K562 (cell line): ENCODE results near the gene MRPL58. TPM values are rescaled to one million over a fixed set of nuclear protein-coding genes. Genes with fewer than 3 reads are reported as not detected.

Experiments
- ARID2 ChIP-seq: fragments of 450-650 bp; IDR thresholded peaks from 2 replicates; pipeline ENCODE4 v1.6.1; 2017; ENCODE audit warnings: antibody characterized with exemption, mild to moderate bottlenecking
- PCBP2 ChIP-seq: fragments of 200-400 bp; formaldehyde crosslinking; IDR thresholded peaks from 2 replicates; pipeline ENCODE4 v1.6.1; 2018; ENCODE audit warnings: low read length, low read depth, mild to moderate bottlenecking, moderate library complexity; ENCODE audit not compliant: poor library complexity, severe bottlenecking
- SMARCE1 ChIP-seq: fragments of 450-650 bp; IDR thresholded peaks from 2 replicates; pipeline ENCODE4 v1.7.1; 2016; ENCODE audit warnings: mild to moderate bottlenecking
- ZKSCAN1 ChIP-seq: fragments of 150-350 bp; IDR thresholded peaks from 2 replicates; pipeline ENCODE4 v1.6.1; 2016; ENCODE audit warnings: low read depth, low read length
- ZNF436 ChIP-seq: fragments of 250-450, 450-650 bp; sonication (Bioruptor Pico); formaldehyde crosslinking; IDR thresholded peaks from 2 replicates; pipeline ENCODE4 v1.7.0; 2020; ENCODE audit warnings: mild to moderate bottlenecking
- polyA plus RNA-seq, 8 experiments: library from polyadenylated mRNA; depleted of rRNA in 4 of 8; stranded (reverse) in 5 of 8; unstranded in 3 of 8; fragments of >200 nt; fragmentation: Nextera tagmentation in 2 of 8; fragmentation: Illumina TruSeq in 1 of 8; extraction: Ambion mirVana in 2 of 8; extraction: Trizol in 1 of 8; gene quantifications; 2 replicates each; pipeline versions ENCODE4 v1.2.1 to v1.2.3, GENCODE V29; 2011 to 2014; ENCODE audit warnings: inconsistent platforms in 1 of 8, missing spikeins in 1 of 8
- total RNA-seq, 7 experiments: library from RNA; depleted of rRNA in 6 of 7; stranded (reverse); fragments of >200 nt in 6 of 7; fragmentation: Illumina TruSeq in 2 of 7; extraction: Trizol in 2 of 7; gene quantifications; 2 replicates each; pipeline versions ENCODE4 v1.2.1 to v1.2.3, GENCODE V29; 2011 to 2021; ENCODE audit warnings: low replicate concordance in 1 of 7
- TF ChIP-seq, protein P1 (sequence below): sonication (generic); formaldehyde crosslinking; IDR thresholded peaks from 2 replicates; pipeline ENCODE4 v1.8.1; 2023; ENCODE audit warnings: mild to moderate bottlenecking, missing genetic modification reagents
- TF ChIP-seq, protein P2 (sequence below), 2 experiments: fragments of 450-650 bp; IDR thresholded peaks; 2 replicates each; pipeline ENCODE4 v1.6.1; 2018; ENCODE audit warnings: mild to moderate bottlenecking in 2 of 2, low read depth in 1 of 2; ENCODE audit not compliant: partially characterized antibody in 2 of 2
- TF ChIP-seq, protein P3 (sequence below): IDR thresholded peaks from 3 replicates; pipeline ENCODE4 v1.6.1; 2011; ENCODE audit warnings: borderline replicate concordance, mild to moderate bottlenecking; ENCODE audit not compliant: insufficient read length, insufficient read depth
- TF ChIP-seq, protein P4 (sequence below), 2 experiments: IDR thresholded peaks in 1 of 2; conservative IDR thresholded peaks in 1 of 2; 2 replicates each; pipeline ENCODE4 v1.6.1; 2016; ENCODE audit warnings: low read depth in 2 of 2, mild to moderate bottlenecking in 1 of 2, missing compliant biosample characterization in 1 of 2, missing genetic modification characterization in 1 of 2, moderate library complexity in 1 of 2
- TF ChIP-seq, protein P5 (sequence below): sonication (generic); formaldehyde crosslinking; IDR thresholded peaks from 2 replicates; pipeline ENCODE4 v1.5.0; 2020; ENCODE audit warnings: missing genetic modification reagents
- TF ChIP-seq, protein P6 (sequence below): IDR thresholded peaks from 3 replicates; pipeline ENCODE4 v1.6.1; 2011; ENCODE audit warnings: borderline replicate concordance, mild to moderate bottlenecking, moderate library complexity; ENCODE audit not compliant: insufficient read length; ENCODE audit errors: extremely low read depth

The MRPL58 gene
- total and polyA plus RNA-seq, 9 of the 15 experiments (the other 6 are each of a cell fraction or from before 2014, with no cell fraction given): 30.8 to 107 (median 72.4) TPM

DNA sequence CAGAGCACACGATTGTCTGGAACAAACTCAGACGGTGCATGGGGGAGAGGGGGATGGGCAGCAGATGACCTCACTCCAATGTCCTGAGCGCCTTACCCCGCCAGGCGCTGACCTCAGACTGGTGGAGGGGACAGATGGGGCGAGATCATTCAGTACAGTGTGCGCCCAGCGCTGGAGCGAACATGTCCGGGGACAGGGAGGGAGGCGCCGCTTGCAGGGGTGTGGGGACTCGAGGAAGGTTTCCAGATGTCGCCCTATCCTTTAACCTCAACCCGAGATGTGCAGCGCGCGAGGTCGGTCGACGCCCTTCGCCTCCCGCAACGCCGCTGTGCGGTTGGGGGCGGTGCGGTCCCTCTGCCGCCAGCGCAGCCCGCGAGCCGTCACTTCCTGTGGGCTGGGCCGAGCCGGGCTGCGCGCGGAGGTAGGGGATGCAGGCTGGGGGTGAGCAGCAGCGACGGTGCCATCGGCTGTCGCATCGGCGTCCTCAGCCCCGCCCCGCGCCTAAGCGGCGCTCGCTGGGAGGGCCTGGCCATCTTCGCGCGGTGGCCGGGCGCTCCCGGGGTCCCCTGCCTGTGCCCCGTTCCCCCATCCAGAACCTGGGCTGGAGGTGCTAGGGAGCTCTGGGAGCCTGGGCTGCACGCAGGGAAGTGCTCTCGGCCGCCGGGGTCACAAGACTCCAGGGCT lies 30.3 kb upstream of the MRPL58 start (continued):
- TF ChIP-seq, protein P1, sequence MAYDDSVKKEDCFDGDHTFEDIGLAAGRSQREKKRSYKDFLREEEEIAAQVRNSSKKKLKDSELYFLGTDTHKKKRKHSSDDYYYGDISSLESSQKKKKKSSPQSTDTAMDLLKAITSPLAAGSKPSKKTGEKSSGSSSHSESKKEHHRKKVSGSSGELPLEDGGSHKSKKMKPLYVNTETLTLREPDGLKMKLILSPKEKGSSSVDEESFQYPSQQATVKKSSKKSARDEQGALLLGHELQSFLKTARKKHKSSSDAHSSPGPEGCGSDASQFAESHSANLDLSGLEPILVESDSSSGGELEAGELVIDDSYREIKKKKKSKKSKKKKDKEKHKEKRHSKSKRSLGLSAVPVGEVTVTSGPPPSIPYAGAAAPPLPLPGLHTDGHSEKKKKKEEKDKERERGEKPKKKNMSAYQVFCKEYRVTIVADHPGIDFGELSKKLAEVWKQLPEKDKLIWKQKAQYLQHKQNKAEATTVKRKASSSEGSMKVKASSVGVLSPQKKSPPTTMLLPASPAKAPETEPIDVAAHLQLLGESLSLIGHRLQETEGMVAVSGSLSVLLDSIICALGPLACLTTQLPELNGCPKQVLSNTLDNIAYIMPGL (CRISPR knock-in tag): no peak
- TF ChIP-seq PCBP2: no peak
- TF ChIP-seq, protein P2, sequence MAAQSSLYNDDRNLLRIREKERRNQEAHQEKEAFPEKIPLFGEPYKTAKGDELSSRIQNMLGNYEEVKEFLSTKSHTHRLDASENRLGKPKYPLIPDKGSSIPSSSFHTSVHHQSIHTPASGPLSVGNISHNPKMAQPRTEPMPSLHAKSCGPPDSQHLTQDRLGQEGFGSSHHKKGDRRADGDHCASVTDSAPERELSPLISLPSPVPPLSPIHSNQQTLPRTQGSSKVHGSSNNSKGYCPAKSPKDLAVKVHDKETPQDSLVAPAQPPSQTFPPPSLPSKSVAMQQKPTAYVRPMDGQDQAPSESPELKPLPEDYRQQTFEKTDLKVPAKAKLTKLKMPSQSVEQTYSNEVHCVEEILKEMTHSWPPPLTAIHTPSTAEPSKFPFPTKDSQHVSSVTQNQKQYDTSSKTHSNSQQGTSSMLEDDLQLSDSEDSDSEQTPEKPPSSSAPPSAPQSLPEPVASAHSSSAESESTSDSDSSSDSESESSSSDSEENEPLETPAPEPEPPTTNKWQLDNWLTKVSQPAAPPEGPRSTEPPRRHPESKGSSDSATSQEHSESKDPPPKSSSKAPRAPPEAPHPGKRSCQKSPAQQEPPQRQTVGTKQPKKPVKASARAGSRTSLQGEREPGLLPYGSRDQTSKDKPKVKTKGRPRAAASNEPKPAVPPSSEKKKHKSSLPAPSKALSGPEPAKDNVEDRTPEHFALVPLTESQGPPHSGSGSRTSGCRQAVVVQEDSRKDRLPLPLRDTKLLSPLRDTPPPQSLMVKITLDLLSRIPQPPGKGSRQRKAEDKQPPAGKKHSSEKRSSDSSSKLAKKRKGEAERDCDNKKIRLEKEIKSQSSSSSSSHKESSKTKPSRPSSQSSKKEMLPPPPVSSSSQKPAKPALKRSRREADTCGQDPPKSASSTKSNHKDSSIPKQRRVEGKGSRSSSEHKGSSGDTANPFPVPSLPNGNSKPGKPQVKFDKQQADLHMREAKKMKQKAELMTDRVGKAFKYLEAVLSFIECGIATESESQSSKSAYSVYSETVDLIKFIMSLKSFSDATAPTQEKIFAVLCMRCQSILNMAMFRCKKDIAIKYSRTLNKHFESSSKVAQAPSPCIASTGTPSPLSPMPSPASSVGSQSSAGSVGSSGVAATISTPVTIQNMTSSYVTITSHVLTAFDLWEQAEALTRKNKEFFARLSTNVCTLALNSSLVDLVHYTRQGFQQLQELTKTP (IDR thresholded peaks at IDR 0.05; ENCODE audit: low read depth in 1 of 2, partially characterized antibody in 2 of 2): peak in 1 of 2 experiments; percentile 67
- peak; percentile 79 for TF ChIP-seq SMARCE1
- no peak for TF ChIP-seq ARID2
- TF ChIP-seq, protein P3, sequence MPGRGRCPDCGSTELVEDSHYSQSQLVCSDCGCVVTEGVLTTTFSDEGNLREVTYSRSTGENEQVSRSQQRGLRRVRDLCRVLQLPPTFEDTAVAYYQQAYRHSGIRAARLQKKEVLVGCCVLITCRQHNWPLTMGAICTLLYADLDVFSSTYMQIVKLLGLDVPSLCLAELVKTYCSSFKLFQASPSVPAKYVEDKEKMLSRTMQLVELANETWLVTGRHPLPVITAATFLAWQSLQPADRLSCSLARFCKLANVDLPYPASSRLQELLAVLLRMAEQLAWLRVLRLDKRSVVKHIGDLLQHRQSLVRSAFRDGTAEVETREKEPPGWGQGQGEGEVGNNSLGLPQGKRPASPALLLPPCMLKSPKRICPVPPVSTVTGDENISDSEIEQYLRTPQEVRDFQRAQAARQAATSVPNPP: no peak
- TF ChIP-seq, protein P4, sequence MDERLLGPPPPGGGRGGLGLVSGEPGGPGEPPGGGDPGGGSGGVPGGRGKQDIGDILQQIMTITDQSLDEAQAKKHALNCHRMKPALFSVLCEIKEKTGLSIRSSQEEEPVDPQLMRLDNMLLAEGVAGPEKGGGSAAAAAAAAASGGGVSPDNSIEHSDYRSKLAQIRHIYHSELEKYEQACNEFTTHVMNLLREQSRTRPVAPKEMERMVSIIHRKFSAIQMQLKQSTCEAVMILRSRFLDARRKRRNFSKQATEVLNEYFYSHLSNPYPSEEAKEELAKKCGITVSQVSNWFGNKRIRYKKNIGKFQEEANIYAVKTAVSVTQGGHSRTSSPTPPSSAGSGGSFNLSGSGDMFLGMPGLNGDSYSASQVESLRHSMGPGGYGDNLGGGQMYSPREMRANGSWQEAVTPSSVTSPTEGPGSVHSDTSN (CRISPR knock-in tag; IDR thresholded peaks at IDR 0.05; ENCODE audit: low read depth): no peak
- TF ChIP-seq, protein P4 (tag; conservative IDR thresholded peaks at IDR 0.05; ENCODE audit: low read depth): no peak
- TF ChIP-seq, protein P5, sequence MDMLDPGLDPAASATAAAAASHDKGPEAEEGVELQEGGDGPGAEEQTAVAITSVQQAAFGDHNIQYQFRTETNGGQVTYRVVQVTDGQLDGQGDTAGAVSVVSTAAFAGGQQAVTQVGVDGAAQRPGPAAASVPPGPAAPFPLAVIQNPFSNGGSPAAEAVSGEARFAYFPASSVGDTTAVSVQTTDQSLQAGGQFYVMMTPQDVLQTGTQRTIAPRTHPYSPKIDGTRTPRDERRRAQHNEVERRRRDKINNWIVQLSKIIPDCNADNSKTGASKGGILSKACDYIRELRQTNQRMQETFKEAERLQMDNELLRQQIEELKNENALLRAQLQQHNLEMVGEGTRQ: no peak
- TF ChIP-seq ZKSCAN1: no peak
- TF ChIP-seq ZNF436 (CRISPR knock-in tag): no peak
- TF ChIP-seq, protein P6, sequence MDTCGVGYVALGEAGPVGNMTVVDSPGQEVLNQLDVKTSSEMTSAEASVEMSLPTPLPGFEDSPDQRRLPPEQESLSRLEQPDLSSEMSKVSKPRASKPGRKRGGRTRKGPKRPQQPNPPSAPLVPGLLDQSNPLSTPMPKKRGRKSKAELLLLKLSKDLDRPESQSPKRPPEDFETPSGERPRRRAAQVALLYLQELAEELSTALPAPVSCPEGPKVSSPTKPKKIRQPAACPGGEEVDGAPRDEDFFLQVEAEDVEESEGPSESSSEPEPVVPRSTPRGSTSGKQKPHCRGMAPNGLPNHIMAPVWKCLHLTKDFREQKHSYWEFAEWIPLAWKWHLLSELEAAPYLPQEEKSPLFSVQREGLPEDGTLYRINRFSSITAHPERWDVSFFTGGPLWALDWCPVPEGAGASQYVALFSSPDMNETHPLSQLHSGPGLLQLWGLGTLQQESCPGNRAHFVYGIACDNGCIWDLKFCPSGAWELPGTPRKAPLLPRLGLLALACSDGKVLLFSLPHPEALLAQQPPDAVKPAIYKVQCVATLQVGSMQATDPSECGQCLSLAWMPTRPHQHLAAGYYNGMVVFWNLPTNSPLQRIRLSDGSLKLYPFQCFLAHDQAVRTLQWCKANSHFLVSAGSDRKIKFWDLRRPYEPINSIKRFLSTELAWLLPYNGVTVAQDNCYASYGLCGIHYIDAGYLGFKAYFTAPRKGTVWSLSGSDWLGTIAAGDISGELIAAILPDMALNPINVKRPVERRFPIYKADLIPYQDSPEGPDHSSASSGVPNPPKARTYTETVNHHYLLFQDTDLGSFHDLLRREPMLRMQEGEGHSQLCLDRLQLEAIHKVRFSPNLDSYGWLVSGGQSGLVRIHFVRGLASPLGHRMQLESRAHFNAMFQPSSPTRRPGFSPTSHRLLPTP: no peak
